Measurements from ENCODE around the gene GASK1A.

GASK1A gene

GRCh38 chr3:42991341-42992315 lies 12.5 kb downstream of the GASK1A start:
- no peak for TF ChIP-seq ZNF132 (tag by site-specific recombination; IDR thresholded peaks at IDR 0.05; ENCODE audit: borderline replicate concordance)
- TF ChIP-seq EGR2 (tag by site-specific recombination; IDR thresholded peaks at IDR 0.05; ENCODE audit: low read depth) = peak; percentile 99
- TF ChIP-seq ZFHX2 (tag by site-specific recombination; conservative IDR thresholded peaks at IDR 0.05) = peak; percentile 100
- H3K27ac ChIP-seq (ENCODE audit: extremely low read depth, low read depth, low read length) = no peak overlapping the region
- POLR2A ChIA-PET = no interaction called here
- H3K4me3 ChIP-seq (ENCODE audit: low read depth, low read length) = no peak overlapping the region
- CTCF ChIA-PET = no interaction called here
- H3K36me3 ChIP-seq (ENCODE audit: control insufficient read depth in 2 of 2, insufficient read depth in 1 of 2, low read length in 2 of 2) = no peaks in the 10 kb centered on the region
- no peaks in the 10 kb centered on the region for H3K9me3 ChIP-seq (ENCODE audit: control insufficient read depth, insufficient read depth, low read depth, low read length)
- no peaks in the 10 kb centered on the region for H3K4me1 ChIP-seq (ENCODE audit: control insufficient read depth, insufficient read depth, low read length)

- ChIA-PET CTCF (no interaction called here), POLR2A (no interaction called here)
- no peak for TF ChIP-seq ZNF311 (tag by site-specific recombination; IDR thresholded peaks at IDR 0.05; ENCODE audit: borderline replicate concordance)
- TF ChIP-seq FEZF1 (tag by site-specific recombination; IDR thresholded peaks at IDR 0.05) = no peak
- no peak for TF ChIP-seq ZNF521 (tag by site-specific recombination; IDR thresholded peaks at IDR 0.05)
- TF ChIP-seq ZNF785 (tag by site-specific recombination; IDR thresholded peaks at IDR 0.05) = no peak
- no peak for TF ChIP-seq ZNF654 (tag by site-specific recombination; IDR thresholded peaks at IDR 0.05; ENCODE audit: low read depth)
- no peak for TF ChIP-seq ZNF596 (tag by site-specific recombination; IDR thresholded peaks at IDR 0.05)
- no peak for TF ChIP-seq BCL11A (tag by site-specific recombination; IDR thresholded peaks at IDR 0.05; ENCODE audit: low read depth)
- TF ChIP-seq ZNF274 (IDR thresholded peaks at IDR 0.05; ENCODE audit: low read length) = no peak
- TF ChIP-seq ZNF274 (tag by site-specific recombination; IDR thresholded peaks at IDR 0.05; ENCODE audit: borderline replicate concordance) = no peak
- no peak for TF ChIP-seq ZNF776 (tag by site-specific recombination; IDR thresholded peaks at IDR 0.05; ENCODE audit: borderline replicate concordance)
- TF ChIP-seq ZNF585B (tag by site-specific recombination; IDR thresholded peaks at IDR 0.05) = no peak
- TF ChIP-seq GLI2 (tag by site-specific recombination; IDR thresholded peaks at IDR 0.05; ENCODE audit: borderline replicate concordance, low read depth) = no peak
- TF ChIP-seq ZSCAN16 (tag by site-specific recombination; IDR thresholded peaks at IDR 0.05) = no peak
Measured at GRCh38 chr3:42994595-42994994, 15.5 kb downstream of the GASK1A start.

DNA sequence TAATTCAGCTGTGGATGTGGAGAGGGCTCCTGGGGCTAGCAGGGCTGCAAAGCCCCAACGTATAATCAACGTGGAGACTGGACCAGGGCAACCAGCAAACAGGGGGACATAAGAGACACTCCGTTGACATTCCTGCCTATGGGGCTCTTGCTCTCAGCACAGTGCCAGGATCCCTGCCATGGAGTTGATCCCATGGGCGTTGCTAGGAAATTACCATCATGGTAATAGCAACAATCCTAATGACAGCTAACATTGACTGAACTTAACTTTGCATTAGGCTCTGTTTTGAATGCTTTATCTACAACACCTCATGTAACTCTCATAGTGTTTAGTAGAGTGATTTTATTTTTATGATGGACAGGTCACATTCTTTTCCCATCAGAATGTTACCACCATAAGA lies 16.9 kb downstream of the GASK1A start:
- TF ChIP-seq ZBTB21 (tag by site-specific recombination; IDR thresholded peaks at IDR 0.05) (no peak), ZNF830 (tag by site-specific recombination; IDR thresholded peaks at IDR 0.05; ENCODE audit: low read depth) (no peak), ZNF214 (tag by site-specific recombination; IDR thresholded peaks at IDR 0.05; ENCODE audit: borderline replicate concordance) (no peak), ZNF169 (tag by site-specific recombination; IDR thresholded peaks at IDR 0.05) (no peak), ZBTB8A (tag by site-specific recombination; IDR thresholded peaks at IDR 0.05) (no peak), ZNF280D (tag by site-specific recombination; IDR thresholded peaks at IDR 0.05) (no peak)
- Histone ChIP-seq H3K36me3 (ENCODE audit: control insufficient read depth in 2 of 2, insufficient read depth in 1 of 2, low read length in 2 of 2) (no peaks in the 10 kb centered on the region), H3K27ac (ENCODE audit: extremely low read depth, low read depth, low read length) (no peak overlapping the region), H3K4me1 (ENCODE audit: control insufficient read depth, insufficient read depth, low read length) (no peaks in the 10 kb centered on the region), H3K4me3 (ENCODE audit: low read depth, low read length) (no peak overlapping the region), H3K9me3 (ENCODE audit: control insufficient read depth, insufficient read depth, low read depth, low read length) (no peaks in the 10 kb centered on the region)
- POLR2A ChIA-PET = no interaction called here
- CTCF ChIA-PET = no interaction called here

More at GRCh38 chr3:42994595-42994994, 15.5 kb downstream of the GASK1A start:
- Histone ChIP-seq H3K4me3 (ENCODE audit: low read depth, low read length) (no peak overlapping the region), H3K36me3 (ENCODE audit: control insufficient read depth in 2 of 2, insufficient read depth in 1 of 2, low read length in 2 of 2) (no peaks in the 10 kb centered on the region), H3K27ac (ENCODE audit: extremely low read depth, low read depth, low read length) (no peak overlapping the region), H3K4me1 (ENCODE audit: control insufficient read depth, insufficient read depth, low read length) (no peaks in the 10 kb centered on the region), H3K9me3 (ENCODE audit: control insufficient read depth, insufficient read depth, low read depth, low read length) (no peaks in the 10 kb centered on the region)
